NOMO-1 (cell line): Measurements from ENCODE around the gene CFAP100.

ENCODE experiments used
- DNase-seq, 2 experiments: peaks; one replicate each; lab custom pipeline; 2025; ENCODE audit not compliant: unreplicated experiment in 2 of 2; lab: John Stamatoyannopoulos, UW

Gene CFAP100

GRCh38 chr3:126356373-126357264, 38.1 kb upstream of the CFAP100 start:
- DNase-seq = no peak

GRCh38 chr3:126357295-126358037, 37.2 kb upstream of the CFAP100 start, which contains the start of gene KLF15:
KLF15 (minus strand) TSS chr3:126357408; CDS start chr3:126352922, 4,486 bp downstream.
- peak; percentile 68 to 79 for DNase-seq

DNA sequence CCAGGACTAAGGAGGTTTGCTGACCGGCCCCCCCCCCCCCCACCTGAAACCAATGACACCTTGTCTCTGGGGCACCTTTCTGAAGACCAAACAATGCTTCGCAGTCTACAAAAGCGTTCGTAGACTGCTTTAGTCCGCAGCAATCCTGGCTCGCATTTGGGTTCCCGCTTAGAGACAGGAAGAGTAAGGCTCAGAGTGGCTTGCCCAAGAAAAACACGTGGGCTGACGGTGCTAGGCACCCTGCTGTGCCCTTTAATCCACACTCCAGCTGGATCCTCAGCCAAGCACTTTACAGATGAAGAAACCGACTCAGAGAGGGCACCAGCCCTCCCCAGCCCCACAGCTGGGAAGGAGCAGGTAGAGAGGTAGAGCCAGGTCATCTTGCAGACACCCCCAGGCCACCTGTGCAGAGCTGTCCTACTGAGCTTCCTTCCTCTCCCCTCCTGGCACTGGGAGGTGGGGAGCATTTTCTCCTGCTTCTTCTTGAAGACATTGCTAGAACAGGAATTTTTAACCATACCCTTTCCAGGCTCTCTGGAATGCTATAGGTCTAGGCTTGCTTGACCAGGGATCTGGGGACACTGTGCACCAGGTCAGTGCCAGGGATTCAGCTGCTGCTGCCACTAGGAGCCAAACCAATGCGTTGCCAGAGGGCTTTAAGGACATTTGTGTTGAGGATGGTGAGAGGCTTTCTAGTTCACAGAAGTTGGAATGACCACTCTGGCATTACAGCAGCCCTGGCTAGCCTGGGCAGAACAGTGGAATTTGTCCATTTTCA, 36.5 kb upstream of the CFAP100 start:
- no peak for DNase-seq

GRCh38 chr3:126358816-126359181, 35.9 kb upstream of the CFAP100 start:
- DNase-seq = no peak

DNA sequence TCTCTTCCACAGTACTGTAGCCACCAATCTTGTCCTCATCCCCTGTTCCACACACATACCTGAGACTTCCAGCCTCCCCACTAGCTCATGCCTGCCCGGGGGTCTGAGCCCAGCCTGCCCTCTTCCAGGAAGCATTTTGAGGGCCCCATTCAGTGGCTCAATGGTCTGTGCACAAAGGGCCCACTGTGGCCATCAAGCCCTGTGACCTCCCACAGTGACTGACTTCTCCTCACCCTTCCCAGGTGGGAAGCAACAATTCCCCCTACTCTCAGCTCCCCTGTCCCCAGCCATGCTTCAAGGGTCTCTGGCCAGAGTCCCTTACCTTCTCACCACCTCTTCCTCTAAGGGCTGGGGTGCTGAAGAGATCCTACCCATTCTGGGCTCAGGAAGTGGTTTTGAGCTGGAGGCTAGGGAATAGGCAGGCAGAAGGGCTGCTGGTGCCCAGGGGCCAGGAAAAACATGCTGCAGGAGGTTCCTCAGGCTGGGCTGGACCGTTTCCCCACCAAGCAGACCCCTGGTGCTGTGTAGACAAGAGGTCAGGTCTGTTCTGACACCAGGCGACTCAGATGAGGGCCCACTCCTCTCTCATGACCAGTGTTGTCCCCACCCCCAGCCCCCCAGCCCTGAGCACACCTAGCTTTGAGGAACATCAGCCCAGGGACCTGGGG, 34.5 kb upstream of the CFAP100 start:
- no peak for DNase-seq

DNA sequence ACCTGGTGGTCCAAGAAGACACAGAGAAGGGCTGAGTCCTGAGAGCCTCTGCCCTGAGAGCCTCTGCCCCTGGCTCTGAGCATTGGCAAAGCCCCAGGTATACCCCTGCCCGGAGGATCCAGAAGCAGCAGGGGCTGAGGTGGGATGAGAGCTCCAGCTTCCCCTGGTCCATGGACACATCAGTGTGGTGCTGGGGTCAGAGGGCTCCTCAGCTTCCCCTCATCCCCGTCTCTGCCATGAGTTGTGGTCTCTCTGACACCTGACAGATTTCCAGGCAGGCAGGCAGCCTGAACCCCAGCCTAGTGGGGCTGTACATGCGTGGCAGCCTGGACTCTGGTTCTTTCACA, 34.0 kb upstream of the CFAP100 start:
- DNase-seq = no peak

DNA sequence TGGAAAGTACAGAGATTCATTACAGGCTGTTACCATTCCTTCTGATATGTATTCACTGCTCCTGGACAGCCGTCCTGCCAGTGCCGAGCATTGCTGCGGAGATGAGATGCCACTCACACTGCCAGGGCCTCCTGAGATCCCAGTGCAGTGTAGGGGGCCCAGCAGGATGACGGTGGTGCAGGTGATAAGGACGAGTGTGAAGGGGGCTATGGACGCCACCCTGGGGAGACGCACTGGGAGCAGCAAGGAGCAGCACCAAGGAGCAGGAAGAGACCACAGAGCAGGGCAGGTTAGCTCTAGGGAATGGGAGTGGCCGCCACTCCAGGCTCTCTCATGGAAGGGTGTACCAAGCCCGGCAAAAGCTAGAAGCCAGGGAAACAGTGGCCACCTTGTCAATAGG, 33.5 kb upstream of the CFAP100 start:
- no peak for DNase-seq

DNA sequence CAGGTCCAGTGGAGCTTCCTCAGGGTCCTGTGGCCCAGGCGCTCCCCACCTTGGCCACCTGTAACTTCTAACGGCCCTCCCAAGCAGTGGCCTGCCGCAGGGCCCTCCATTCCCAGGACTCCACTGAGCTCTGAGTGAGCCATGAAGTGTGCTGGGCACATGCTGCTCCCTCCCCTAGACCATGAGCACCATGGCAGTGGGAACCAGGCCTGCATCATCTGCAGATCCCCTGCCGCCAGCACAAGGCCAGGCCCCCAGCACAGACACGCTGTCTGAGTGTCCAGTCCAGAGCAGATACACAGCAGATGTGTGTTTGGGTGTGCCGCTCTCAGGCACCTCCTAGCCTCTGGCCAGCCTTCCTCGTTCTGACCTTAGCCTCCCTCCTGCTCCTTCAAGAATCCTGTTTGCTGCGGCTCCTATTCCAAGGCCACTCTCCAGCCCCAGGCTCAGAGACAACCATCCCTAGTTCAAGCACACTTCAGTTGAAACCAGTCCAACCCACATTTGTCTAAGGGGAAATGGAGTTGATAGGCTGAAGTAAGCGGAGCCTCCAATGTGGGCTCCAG, 30.5 kb upstream of the CFAP100 start:
- DNase-seq = no peak

- DNase-seq = no peak
Observed at GRCh38 chr3:126364731-126365301, 29.9 kb upstream of the CFAP100 start.

- DNase-seq = no peak
Observed at GRCh38 chr3:126365351-126366277, 29.1 kb upstream of the CFAP100 start.

DNA sequence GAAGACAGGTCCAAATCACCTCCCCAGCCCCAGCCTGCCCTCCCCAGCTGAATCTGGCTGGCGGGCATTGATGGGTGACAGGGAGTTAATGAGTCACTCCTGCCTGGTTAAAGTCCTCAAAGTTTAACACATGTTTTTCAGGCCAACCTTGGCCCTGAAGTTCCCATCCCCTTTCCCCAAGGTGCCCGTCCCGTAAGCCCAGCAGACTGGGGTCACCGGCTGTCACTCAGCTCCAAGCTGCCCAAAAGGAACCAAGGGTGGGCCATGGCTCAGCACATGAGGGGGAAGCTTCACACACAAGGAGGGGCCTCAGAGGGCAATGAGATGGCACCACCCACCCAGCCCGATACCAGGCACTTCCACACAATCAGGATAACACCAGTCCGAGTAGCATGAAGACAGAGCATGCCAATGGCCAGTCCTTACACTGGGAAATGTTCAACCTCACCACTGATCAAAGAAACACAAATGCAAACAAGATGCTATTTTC, 27.3 kb upstream of the CFAP100 start:
- no peak for DNase-seq

DNA sequence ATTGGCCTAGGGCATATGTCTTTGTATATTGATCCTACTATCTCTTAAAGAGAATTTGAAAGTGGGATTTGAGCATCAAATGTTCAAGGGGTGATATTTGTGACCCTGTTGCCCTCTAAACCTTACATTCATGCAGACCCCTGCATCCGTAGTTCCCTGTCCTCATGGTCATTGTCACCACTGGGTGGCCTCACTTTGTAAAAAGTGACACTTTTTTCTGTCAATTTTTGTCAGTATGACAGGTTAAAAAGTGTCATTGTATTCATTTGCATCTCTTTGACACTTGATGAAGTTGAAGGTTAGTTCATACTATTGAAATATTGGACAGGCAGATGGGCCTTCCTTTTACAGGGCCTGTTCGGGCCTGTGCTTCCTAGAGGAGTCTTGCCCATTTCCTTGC, 25.2 kb upstream of the CFAP100 start:
- DNase-seq = no peak

GRCh38 chr3:126370055-126370454, 24.7 kb upstream of the CFAP100 start:
- no peak for DNase-seq

DNA sequence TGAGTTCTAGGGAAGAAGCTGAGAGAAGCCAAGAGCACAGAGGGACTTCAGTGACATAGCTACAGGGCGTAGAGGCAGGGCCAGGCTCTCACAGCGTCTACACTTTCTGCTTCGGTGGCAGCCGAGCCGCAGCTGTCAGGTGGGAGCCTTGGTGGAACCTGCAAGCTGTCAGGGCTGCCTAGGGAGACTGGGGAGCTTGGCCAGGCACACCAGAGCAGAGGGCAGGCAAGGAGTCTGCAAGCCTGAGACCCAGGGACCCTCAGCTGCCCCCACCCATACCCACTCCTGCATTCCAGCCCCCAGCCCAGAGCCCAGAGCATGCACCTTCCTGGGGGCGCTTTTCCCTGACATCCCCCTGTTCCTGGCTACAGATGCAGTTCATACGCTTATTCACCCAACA, 24.1 kb upstream of the CFAP100 start:
- DNase-seq = no peak

GRCh38 chr3:126371096-126371705, 23.5 kb upstream of the CFAP100 start:
- DNase-seq = no peak

GRCh38 chr3:126372413-126373145, 22.1 kb upstream of the CFAP100 start:
- no peak for DNase-seq

DNA sequence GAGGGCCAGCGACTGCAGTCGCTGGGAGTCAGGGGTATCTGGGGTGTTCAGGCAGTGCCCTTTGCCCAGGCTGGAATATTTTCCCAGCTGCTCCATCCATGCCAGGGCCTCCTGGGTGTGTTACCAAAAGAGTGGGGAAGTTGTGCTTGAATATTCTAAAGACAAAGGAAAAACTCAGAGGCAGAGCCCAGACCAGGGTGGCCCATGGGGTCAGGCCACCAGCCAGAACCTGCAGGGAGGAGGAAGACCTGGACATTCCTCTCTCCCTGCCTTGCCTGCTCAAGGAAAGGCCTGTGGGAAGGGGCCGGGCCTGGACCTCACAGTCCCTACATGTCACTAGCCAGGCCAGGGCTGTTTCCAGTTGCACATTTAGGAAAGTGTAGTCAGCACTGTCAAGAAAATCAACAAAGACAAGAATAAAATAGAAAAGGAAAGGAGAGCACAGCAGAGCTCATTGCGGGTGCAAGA, 21.5 kb upstream of the CFAP100 start:
- no peak for DNase-seq
